Smooth muscle cell (in vitro differentiated cells): Measurements from ENCODE around the gene MMP7. TPM values are rescaled to one million over a fixed set of nuclear protein-coding genes. Genes with fewer than 3 reads are reported as not detected.

ENCODE experiments used
- DNase-seq: peaks from one replicate; lab custom pipeline; 2025; ENCODE audit not compliant: unreplicated experiment; lab: John Stamatoyannopoulos, UW
- H2AFZ ChIP-seq: fragments of 200-600 bp; sonication (generic); 2 replicates; pipeline ENCODE4 v1.6.0; 2016; ENCODE audit warnings: antibody characterized with exemption, low read depth, mild to moderate bottlenecking
- H3F3A ChIP-seq: fragments of 200-600 bp; sonication (generic); 2 replicates; pipeline ENCODE4 v1.6.0; 2017; ENCODE audit warnings: antibody characterized with exemption, low read depth
- H3K27ac ChIP-seq: fragments of 200-600 bp; sonication (generic); 2 replicates; pipeline ENCODE4 v1.5.1; 2016; ENCODE audit warnings: low read depth, mild to moderate bottlenecking
- H3K27me3 ChIP-seq: fragments of 200-600 bp; sonication (generic); 2 replicates; pipeline ENCODE4 v1.6.1; 2016; ENCODE audit warnings: low read depth, mild to moderate bottlenecking
- H3K36me3 ChIP-seq: fragments of 200-600 bp; sonication (generic); 2 replicates; pipeline ENCODE4 v1.5.1; 2016; ENCODE audit warnings: low read depth
- H3K4me1 ChIP-seq: fragments of 200-600 bp; sonication (generic); 2 replicates; pipeline ENCODE4 v1.5.1; 2016; ENCODE audit warnings: low read depth
- H3K4me2 ChIP-seq: fragments of 200-600 bp; sonication (generic); 2 replicates; pipeline ENCODE4 v1.6.0; 2016; ENCODE audit warnings: mild to moderate bottlenecking
- H3K4me3 ChIP-seq: fragments of 200-600 bp; sonication (generic); 2 replicates; pipeline ENCODE4 v1.5.1; 2016; ENCODE audit warnings: mild to moderate bottlenecking
- H3K79me2 ChIP-seq: fragments of 200-600 bp; sonication (generic); 2 replicates; pipeline ENCODE4 v1.6.0; 2016; ENCODE audit warnings: low read depth, mild to moderate bottlenecking
- H3K9ac ChIP-seq: fragments of 200-600 bp; sonication (generic); 2 replicates; pipeline ENCODE4 v1.6.0; 2016; ENCODE audit warnings: low read depth
- H3K9me3 ChIP-seq: fragments of 200-600 bp; sonication (generic); replicated peaks from 2 replicates; pipeline ENCODE4 v1.5.1; 2016; ENCODE audit warnings: low read depth
- H4K20me1 ChIP-seq: fragments of 200-600 bp; sonication (generic); 2 replicates; pipeline ENCODE4 v1.6.0; 2016; ENCODE audit warnings: low read depth
- CTCF ChIP-seq: fragments of 200-600 bp; sonication (generic); IDR thresholded peaks from 2 replicates; pipeline ENCODE4 v1.5.1; 2017; ENCODE audit warnings: borderline replicate concordance, mild to moderate bottlenecking, antibody characterized with exemption; ENCODE audit not compliant: insufficient read depth, poor library complexity, severe bottlenecking
- WGBS: methylation state at CpG from one replicate; pipeline ENCODE4 v1.1.7; 2016; ENCODE audit warnings: low lambda C conversion rate; 5-methylcytosine and 5-hydroxymethylcytosine counted together
- polyA plus RNA-seq: library from polyadenylated mRNA; unstranded; fragments of >200 nt; fragmentation: Nextera tagmentation; extraction: Ambion mirVana; gene quantifications from 2 replicates; pipeline ENCODE4 v1.2.1, GENCODE V29; 2016
- total RNA-seq: library from RNA; depleted of rRNA; stranded (reverse); fragments of >200 nt; gene quantifications from 2 replicates; pipeline ENCODE4 v1.2.3, GENCODE V29; 2014

MMP7 gene
- total and polyA plus RNA-seq, 2 experiments from 2014 or later, result 8.0 to 16.4 TPM

GRCh38 chr11:102489186-102490145 is 41.1 kb downstream of the MMP7 start:
- 84% methylated on average over 5 of the region's 5 CpGs for WGBS

GRCh38 chr11:102488208-102488607 is 42.3 kb downstream of the MMP7 start:
- Histone ChIP-seq H3K4me3 (no peak overlapping the region), H3K36me3 (no peaks in the 10 kb centered on the region), H2AFZ (no peak overlapping the region), H3K4me2 (no peak overlapping the region), H3K27me3 (no peaks in the 10 kb centered on the region), H3K9ac (no peak overlapping the region), H3K79me2 (no peaks in the 10 kb centered on the region), H3K4me1 (no peaks in the 10 kb centered on the region), H3K27ac (no peak overlapping the region), H3F3A (no peaks in the 10 kb centered on the region), H4K20me1 (no peaks in the 10 kb centered on the region), H3K9me3 (no peaks in the 10 kb centered on the region)
- no peak for DNase-seq
- WGBS, result 83% methylated on average over 3 of the region's 3 CpGs
- no peak for TF ChIP-seq CTCF

More at GRCh38 chr11:102489186-102490145, 41.1 kb downstream of the MMP7 start:
- Histone ChIP-seq H3K9me3 (no peaks in the 10 kb centered on the region), H3K4me3 (no peak overlapping the region), H3K27me3 (no peaks in the 10 kb centered on the region), H3K9ac (no peak overlapping the region), H3F3A (no peaks in the 10 kb centered on the region), H4K20me1 (no peaks in the 10 kb centered on the region), H3K4me2 (no peak overlapping the region), H3K4me1 (no peaks in the 10 kb centered on the region), H3K36me3 (no peaks in the 10 kb centered on the region), H3K27ac (no peak overlapping the region), H3K79me2 (no peaks in the 10 kb centered on the region), H2AFZ (no peak overlapping the region)
- no peak for TF ChIP-seq CTCF
- DNase-seq, result no peak

GRCh38 chr11:102487214-102487613 is 43.3 kb downstream of the MMP7 start:
- 60% methylated on average over 1 of the region's 1 CpG for WGBS
- Histone ChIP-seq H3K4me1 (no peaks in the 10 kb centered on the region), H3K9ac (no peak overlapping the region), H3K27ac (no peak overlapping the region), H3K79me2 (no peaks in the 10 kb centered on the region), H4K20me1 (no peaks in the 10 kb centered on the region), H2AFZ (no peak overlapping the region), H3K9me3 (no peaks in the 10 kb centered on the region), H3F3A (no peaks in the 10 kb centered on the region), H3K27me3 (no peaks in the 10 kb centered on the region), H3K36me3 (no peaks in the 10 kb centered on the region), H3K4me2 (no peak overlapping the region), H3K4me3 (no peak overlapping the region)
- no peak for TF ChIP-seq CTCF
- no peak for DNase-seq
